H9 (cell line): ENCODE data around the gene FAM25G. TPM values are rescaled to one million over a fixed set of nuclear protein-coding genes. Genes with fewer than 3 reads are reported as not detected.
"Not testable (repeated sequence)": the region's sequence is repeated elsewhere in the genome, so short reads cannot be mapped to it uniquely, and the experiment has no call there.

ENCODE experiments used
- DNase-seq: peaks from one replicate; pipeline ENCODE4 v3.0.0-alpha.2; 2017
- H2AFZ ChIP-seq: one replicate; pipeline ENCODE4 v1.6.1; 2013; ENCODE audit warnings: mild to moderate bottlenecking, low read length, control low read depth, moderate library complexity
- H2AK5ac ChIP-seq: 2 replicates; pipeline ENCODE4 v1.6.1; 2013; ENCODE audit warnings: low read length, control low read depth, mixed read lengths; ENCODE audit not compliant: insufficient read length
- H2BK120ac ChIP-seq: one replicate; pipeline ENCODE4 v1.6.1; 2013; ENCODE audit warnings: low read depth, mild to moderate bottlenecking, low read length, control low read depth, inconsistent platforms; ENCODE audit not compliant: poor library complexity, severe bottlenecking
- H2BK12ac ChIP-seq: 2 replicates; pipeline ENCODE4 v1.6.1; 2013; ENCODE audit warnings: low read length, control low read depth, mixed read lengths, low read depth; ENCODE audit not compliant: insufficient read length
- H2BK15ac ChIP-seq: 2 replicates; pipeline ENCODE4 v1.6.1; 2013; ENCODE audit warnings: low read depth, low read length, control low read depth
- H2BK20ac ChIP-seq: one replicate; pipeline ENCODE4 v1.6.1; 2013; ENCODE audit warnings: low read depth, mild to moderate bottlenecking, low read length, control low read depth, inconsistent platforms; ENCODE audit not compliant: poor library complexity, severe bottlenecking
- H2BK5ac ChIP-seq: 2 replicates; pipeline ENCODE4 v1.6.1; 2013; ENCODE audit warnings: low read length, control low read depth, mixed read lengths; ENCODE audit not compliant: insufficient read length
- H3K14ac ChIP-seq: 2 replicates; pipeline ENCODE4 v1.6.1; 2013; ENCODE audit warnings: low read length, control low read depth; ENCODE audit not compliant: insufficient read depth
- H3K18ac ChIP-seq: 2 replicates; pipeline ENCODE4 v1.6.1; 2013; ENCODE audit warnings: low read depth, mild to moderate bottlenecking, mixed read lengths, low read length, control low read depth; ENCODE audit not compliant: insufficient read length
- H3K23ac ChIP-seq: 2 replicates; pipeline ENCODE4 v1.6.1; 2013; ENCODE audit warnings: low read length, control low read depth, mixed read lengths, low read depth; ENCODE audit not compliant: insufficient read length
- H3K23me2 ChIP-seq: 2 replicates; pipeline ENCODE4 v1.6.1; 2013; ENCODE audit warnings: low read depth, mild to moderate bottlenecking, mixed read lengths, low read length, control low read depth; ENCODE audit not compliant: insufficient read length, poor library complexity, severe bottlenecking
- H3K27ac ChIP-seq: 2 replicates; pipeline ENCODE4 v1.5.1; 2013; ENCODE audit warnings: low read length, control low read depth, mixed read lengths, low read depth; ENCODE audit not compliant: insufficient read length
- H3K27me3 ChIP-seq: 2 replicates; pipeline ENCODE4 v1.6.1; 2013; ENCODE audit warnings: low read length, control low read depth, inconsistent platforms; ENCODE audit not compliant: insufficient read depth
- H3K4ac ChIP-seq: 2 replicates; pipeline ENCODE4 v1.6.1; 2013; ENCODE audit warnings: low read depth, mild to moderate bottlenecking, control low read depth, inconsistent platforms, low read length, moderate library complexity
- H3K4me1 ChIP-seq: 2 replicates; pipeline ENCODE4 v1.6.1; 2013; ENCODE audit warnings: low read length, control low read depth, inconsistent platforms; ENCODE audit not compliant: insufficient read depth
- H3K4me2 ChIP-seq: 2 replicates; pipeline ENCODE4 v1.6.1; 2013; ENCODE audit warnings: low read length, control low read depth, mixed read lengths; ENCODE audit not compliant: insufficient read length, insufficient read depth
- H3K56ac ChIP-seq: 2 replicates; pipeline ENCODE4 v1.6.1; 2013; ENCODE audit warnings: low read depth, mild to moderate bottlenecking, mixed read lengths, low read length, control low read depth; ENCODE audit not compliant: insufficient read length
- H3K79me1 ChIP-seq: 2 replicates; pipeline ENCODE4 v1.6.1; 2013; ENCODE audit warnings: low read depth, mild to moderate bottlenecking, moderate library complexity, low read length, control low read depth, inconsistent platforms; ENCODE audit not compliant: insufficient read depth, poor library complexity, severe bottlenecking
- H3K79me2 ChIP-seq: 2 replicates; pipeline ENCODE4 v1.6.1; 2013; ENCODE audit warnings: low read length, control low read depth, inconsistent platforms; ENCODE audit not compliant: insufficient read depth
- H3K9ac ChIP-seq: 2 replicates; pipeline ENCODE4 v1.6.1; 2013; ENCODE audit warnings: low read length, control low read depth, mixed read lengths; ENCODE audit not compliant: insufficient read length; ENCODE audit errors: extremely low read depth
- H3K9me3 ChIP-seq: one replicate; pipeline ENCODE4 v1.6.1; 2013; ENCODE audit warnings: low read depth, low read length, inconsistent platforms; ENCODE audit not compliant: control insufficient read depth
- H3T11ph ChIP-seq: one replicate; pipeline ENCODE4 v1.6.1; 2013; ENCODE audit warnings: mild to moderate bottlenecking, low read length, control low read depth, inconsistent platforms
- H4K20me1 ChIP-seq: one replicate; pipeline ENCODE4 v1.6.1; 2013; ENCODE audit not compliant: control insufficient read depth, insufficient read length, insufficient read depth
- H4K5ac ChIP-seq: 2 replicates; pipeline ENCODE4 v1.6.1; 2013; ENCODE audit warnings: low read depth, mild to moderate bottlenecking, mixed read lengths, low read length, control low read depth; ENCODE audit not compliant: insufficient read length
- H4K8ac ChIP-seq: replicated peaks from 2 replicates; pipeline ENCODE4 v1.6.1; 2013; ENCODE audit warnings: low read length, control low read depth, mixed read lengths, low read depth; ENCODE audit not compliant: insufficient read length
- H4K91ac ChIP-seq: 2 replicates; pipeline ENCODE4 v1.6.1; 2013; ENCODE audit warnings: low read depth, mild to moderate bottlenecking, moderate library complexity, mixed read lengths, low read length, control low read depth; ENCODE audit not compliant: insufficient read length
- H3K27ac Mint-ChIP-seq, 3 experiments: 2 replicates in 2 of 3; 3 replicates in 1 of 3; pipeline ENCODE4 v1.8.0; 2020 to 2021; ENCODE audit warnings: mixed read lengths in 3 of 3, mild to moderate bottlenecking in 1 of 3, moderate library complexity in 1 of 3
- H3K27me3 Mint-ChIP-seq: 2 replicates; pipeline ENCODE4 v1.8.0; 2021; ENCODE audit warnings: low read depth, mild to moderate bottlenecking, moderate library complexity, mixed read lengths
- H3K36me3 Mint-ChIP-seq, 3 experiments: 2 replicates in 2 of 3; 3 replicates in 1 of 3; pipeline ENCODE4 v1.8.0; 2020 to 2021; ENCODE audit warnings: low read depth in 3 of 3, mixed read lengths in 3 of 3; ENCODE audit not compliant: insufficient read depth in 1 of 3
- H3K4me1 Mint-ChIP-seq, 2 experiments: 2 replicates each; pipeline ENCODE4 v1.8.0; 2020; ENCODE audit warnings: mixed read lengths in 2 of 2
- H3K4me3 Mint-ChIP-seq, 2 experiments: 2 replicates in 1 of 2; 3 replicates in 1 of 2; pipeline ENCODE4 v1.8.0; 2020 to 2021; ENCODE audit warnings: mild to moderate bottlenecking in 2 of 2, mixed read lengths in 2 of 2, moderate library complexity in 1 of 2
- H3K9me3 Mint-ChIP-seq, 2 experiments: 2 replicates in 1 of 2; 3 replicates in 1 of 2; pipeline ENCODE4 v1.8.0; 2020; ENCODE audit warnings: mild to moderate bottlenecking in 2 of 2, mixed read lengths in 2 of 2, moderate library complexity in 1 of 2
- WGBS: extraction: QIAGEN DNeasy Blood & Tissue Kit; methylation state at CpG from one replicate; pipeline ENCODE4 v1.1.7; 2013; ENCODE audit warnings: missing lambda C conversion rate, low lambda C conversion rate, mixed read lengths; ENCODE audit not compliant: insufficient read length; ENCODE audit errors: extremely low coverage; 5-methylcytosine and 5-hydroxymethylcytosine counted together
- total RNA-seq: library from RNA; stranded (reverse); gene quantifications from 2 replicates; pipeline ENCODE4 v1.2.1, GENCODE V29; 2021

FAM25G gene
- total RNA-seq, 1 experiment from 2014 or later: not detected

GRCh38 chr10:47494226-47494625, 2.7 kb upstream of the FAM25G start:
- H4K91ac ChIP-seq, H3T11ph ChIP-seq, H3K9ac ChIP-seq, H3K23me2 ChIP-seq, H3K4me3 Mint-ChIP-seq, H2AK5ac ChIP-seq, H2BK120ac ChIP-seq, H2BK5ac ChIP-seq, H3K9me3 Mint-ChIP-seq, H3K14ac ChIP-seq, H2AFZ ChIP-seq, H3K9me3 ChIP-seq, H3K27ac Mint-ChIP-seq, H3K79me2 ChIP-seq, H3K18ac ChIP-seq, H3K36me3 Mint-ChIP-seq, H3K27me3 ChIP-seq, H2BK20ac ChIP-seq, H4K5ac ChIP-seq, H3K27ac ChIP-seq, H3K4me1 Mint-ChIP-seq, H4K20me1 ChIP-seq, H2BK12ac ChIP-seq, H2BK15ac ChIP-seq, H3K56ac ChIP-seq, H3K4ac ChIP-seq, H3K4me2 ChIP-seq, H3K79me1 ChIP-seq, DNase-seq, H3K23ac ChIP-seq, H3K4me1 ChIP-seq, H4K8ac ChIP-seq, H3K27me3 Mint-ChIP-seq: not testable (repeated sequence)
- WGBS: no CpG with 5 or more reads among the region's 6 CpGs

GRCh38 chr10:47489630-47490029, 1.9 kb downstream of the FAM25G start:
- not testable (repeated sequence) for H3K9ac ChIP-seq, H2AK5ac ChIP-seq, H2BK15ac ChIP-seq, H4K8ac ChIP-seq, H3K18ac ChIP-seq, H3K79me1 ChIP-seq, H3K27me3 Mint-ChIP-seq, H4K20me1 ChIP-seq, H4K91ac ChIP-seq, H3T11ph ChIP-seq, H3K36me3 Mint-ChIP-seq, H3K23me2 ChIP-seq, DNase-seq, H3K4me3 Mint-ChIP-seq, H3K4me2 ChIP-seq, H2BK12ac ChIP-seq, H3K9me3 Mint-ChIP-seq, H2BK5ac ChIP-seq, H2BK120ac ChIP-seq, H3K27ac Mint-ChIP-seq, H2BK20ac ChIP-seq, H3K4me1 ChIP-seq, H3K4me1 Mint-ChIP-seq, H3K27me3 ChIP-seq, H3K14ac ChIP-seq, H3K23ac ChIP-seq, H3K27ac ChIP-seq, H3K56ac ChIP-seq, H3K9me3 ChIP-seq, H3K79me2 ChIP-seq, H3K4ac ChIP-seq, H4K5ac ChIP-seq, H2AFZ ChIP-seq
- no CpG with 5 or more reads among the region's 7 CpGs for WGBS
